Stimulated activated CD4-positive, alpha-beta T cell treated with anti-CD3 and anti-CD28 coated beads, Interleukin-2, amount 100 ng/mL, for 24 hours (primary cell): Measurements from ENCODE around the gene E2F2.
"Not testable (repeated sequence)": the region's sequence is repeated elsewhere in the genome, so short reads cannot be mapped to it uniquely, and the experiment has no call there.

Experiments
- DNase-seq, 2 donors: peaks; one replicate each; pipeline ENCODE4 v3.0.0-alpha.2; 2020

The E2F2 gene

DNA sequence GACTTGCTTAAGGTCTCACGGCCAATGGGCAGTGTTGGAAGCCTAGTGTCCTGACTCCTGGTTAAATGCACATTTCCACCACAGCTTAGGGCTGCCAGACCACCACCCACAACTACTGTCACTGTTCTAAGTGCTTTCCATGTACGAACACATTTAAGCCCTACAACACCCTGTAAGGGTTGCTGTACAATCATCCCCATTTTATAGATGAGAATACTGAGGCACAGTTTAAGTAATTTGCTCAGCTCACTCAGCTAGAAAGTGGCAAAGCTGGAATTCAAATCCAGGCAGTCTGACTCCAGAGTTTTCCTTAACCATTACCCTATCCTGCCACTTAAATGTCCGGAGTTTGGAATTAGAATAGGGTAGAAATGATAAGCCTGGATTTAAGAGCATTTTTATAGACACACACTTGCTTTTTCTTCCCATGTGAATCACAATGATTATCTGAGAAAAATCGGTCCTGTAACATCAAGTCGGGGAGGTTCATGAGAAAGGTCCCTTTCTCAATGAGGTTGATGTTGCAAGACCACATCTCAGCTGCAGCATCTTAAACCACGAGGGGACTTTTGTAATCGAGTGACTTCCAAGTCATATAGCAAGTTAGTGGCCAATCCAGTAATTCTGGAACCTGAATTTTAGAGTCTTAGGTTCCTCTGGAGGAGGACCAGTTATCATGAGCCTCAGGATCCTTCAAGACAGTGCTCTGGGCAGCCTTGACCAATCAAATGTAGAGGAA is 8.6 kb downstream of the E2F2 start:
- DNase-seq: no peak

- DNase-seq: peak in 1 of 2 donors; percentile 21
Measured at GRCh38 chr1:23521588-23521987, 9.4 kb downstream of the E2F2 start.

DNA sequence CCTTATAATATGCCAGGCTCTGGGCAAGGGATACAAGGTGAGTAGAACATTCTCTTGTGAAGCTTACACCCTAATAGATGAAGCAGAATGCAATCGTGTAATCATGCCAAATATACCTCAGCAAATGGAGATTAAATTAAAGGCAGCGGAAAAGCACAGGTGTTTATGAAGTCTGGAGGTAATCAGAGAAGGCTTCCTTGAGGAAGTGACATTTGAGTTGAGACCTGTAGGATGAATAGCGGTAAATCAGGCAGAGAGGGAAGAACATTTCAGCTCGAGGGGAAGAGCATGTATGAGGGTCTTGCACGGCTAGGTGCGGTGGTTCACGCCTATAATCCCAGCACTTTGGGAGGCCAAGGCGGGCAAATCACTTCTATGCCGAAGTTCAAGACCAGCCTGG is 13.5 kb downstream of the E2F2 start:
- DNase-seq: no peak

GRCh38 chr1:23515905-23516304 is 15.1 kb downstream of the E2F2 start:
- DNase-seq: no peak

DNA sequence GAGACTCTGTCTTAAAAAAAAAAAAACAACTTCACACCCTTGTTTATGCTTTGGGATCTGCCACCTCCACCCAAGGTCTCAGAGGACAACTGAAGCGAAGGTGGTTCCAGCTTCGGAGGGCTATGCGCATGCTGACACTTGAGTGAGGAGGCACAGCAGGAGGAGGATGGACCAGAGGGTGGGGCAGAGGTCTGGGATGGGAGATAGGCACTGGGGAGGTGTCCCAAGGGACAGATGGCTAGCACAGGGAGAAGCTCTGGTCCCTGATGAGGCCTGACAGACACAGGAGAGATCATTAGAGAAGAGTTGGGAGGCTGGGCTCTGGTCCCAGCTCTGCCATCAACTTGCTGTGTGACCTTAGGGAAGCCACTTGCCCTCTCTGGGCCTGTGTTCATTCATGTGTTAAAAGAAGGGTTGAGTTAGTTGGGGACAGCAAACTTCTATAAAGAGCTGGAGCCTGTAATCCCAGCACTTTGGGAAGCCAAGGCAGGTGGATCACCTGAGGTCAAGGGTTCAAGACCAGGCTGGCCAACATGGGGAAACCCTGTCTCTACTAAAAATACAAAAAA is 16.8 kb downstream of the E2F2 start:
- DNase-seq: no peak

DNA sequence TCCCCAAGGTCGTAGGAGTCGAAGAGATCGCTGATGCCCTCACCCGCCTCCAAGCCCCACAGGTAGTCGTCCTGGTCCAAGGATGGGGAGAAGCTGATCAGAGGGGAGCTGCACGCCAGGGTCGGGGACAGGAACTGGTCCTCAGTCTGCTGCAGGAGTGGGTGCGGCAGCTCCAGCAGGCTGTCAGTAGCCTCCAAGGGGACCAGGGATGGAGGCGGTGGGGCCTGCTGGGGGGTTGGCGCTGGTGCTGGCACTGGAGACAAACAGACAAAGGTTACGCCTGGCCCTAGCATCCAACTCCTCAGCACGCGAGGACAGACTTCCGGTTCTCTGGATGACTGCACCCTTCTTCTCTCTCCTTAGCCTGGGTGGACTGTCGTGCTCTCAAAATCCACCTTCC is 21.1 kb downstream of the E2F2 start:
- DNase-seq: no peak

- no peak for DNase-seq
Measured at GRCh38 chr1:23506376-23507107, 24.5 kb downstream of the E2F2 start.

- no peak for DNase-seq
Measured at GRCh38 chr1:23505851-23506250, 25.2 kb downstream of the E2F2 start.

DNA sequence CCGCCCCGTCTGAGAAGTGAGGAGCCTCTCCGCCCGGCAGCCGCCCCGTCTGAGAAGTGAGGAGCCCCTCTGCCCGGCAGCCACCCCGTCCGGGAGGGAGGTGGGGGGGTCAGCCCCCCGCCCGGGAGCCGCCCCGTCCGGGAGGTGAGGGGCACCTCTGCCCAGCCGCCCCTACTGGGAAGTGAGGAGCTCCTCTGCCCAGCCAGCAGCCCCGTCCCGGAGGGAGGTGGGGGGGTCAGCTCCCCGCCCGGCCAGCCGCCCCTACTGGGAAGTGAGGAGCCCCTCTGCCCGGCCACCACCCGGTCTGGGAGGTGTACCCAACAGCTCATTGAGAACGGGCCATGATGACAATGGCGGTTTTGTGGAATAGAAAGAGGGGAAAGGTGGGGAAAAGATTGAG is 26.9 kb downstream of the E2F2 start:
- not testable (repeated sequence) for DNase-seq

- DNase-seq: no peak
Measured at GRCh38 chr1:23502951-23503350, 28.1 kb downstream of the E2F2 start.

DNA sequence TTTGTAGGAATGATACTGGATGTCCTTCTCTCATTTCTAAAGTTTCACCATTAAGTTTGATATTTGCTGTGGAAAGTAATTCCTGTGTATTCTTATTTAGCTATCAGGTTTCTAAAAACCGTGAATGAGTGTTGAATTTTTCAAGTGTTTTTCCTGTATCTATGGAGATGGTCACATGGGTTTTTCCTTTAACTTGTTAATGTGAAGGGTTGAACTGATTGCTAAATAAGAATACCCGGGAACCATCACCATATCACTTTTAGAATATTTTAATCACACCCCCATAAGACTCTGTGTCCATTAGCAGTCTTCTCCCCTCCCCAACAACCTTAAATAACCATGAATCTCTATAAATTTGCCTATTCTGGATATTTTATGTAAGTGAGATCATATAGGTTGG is 30.6 kb downstream of the E2F2 start:
- DNase-seq: no peak

- DNase-seq: no peak
Measured at GRCh38 chr1:23497777-23498439, 33.1 kb downstream of the E2F2 start.

GRCh38 chr1:23496490-23497181 is 34.4 kb downstream of the E2F2 start:
- DNase-seq: no peak

- not testable (repeated sequence) for DNase-seq
Measured at GRCh38 chr1:23494836-23495235, 36.2 kb downstream of the E2F2 start.

DNA sequence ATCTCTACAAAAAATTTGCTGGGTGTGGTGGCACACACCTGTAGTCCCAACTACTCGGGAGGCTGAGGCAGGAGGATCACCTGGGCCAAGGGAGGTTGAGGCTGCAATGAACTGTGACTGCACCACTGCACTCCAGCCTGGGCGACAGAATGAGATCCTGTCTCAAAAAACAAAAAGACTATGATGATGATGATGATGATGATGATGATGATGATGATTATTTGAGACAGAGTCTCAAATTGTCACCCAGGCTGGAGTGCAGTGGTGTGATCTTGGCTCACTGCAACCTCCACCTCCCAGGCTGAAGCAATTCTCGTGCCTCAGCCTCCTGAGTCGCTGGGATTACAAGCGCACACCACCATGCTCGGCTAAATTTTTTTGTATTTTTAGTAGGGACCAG is 38.3 kb downstream of the E2F2 start:
- not testable (repeated sequence) for DNase-seq

DNA sequence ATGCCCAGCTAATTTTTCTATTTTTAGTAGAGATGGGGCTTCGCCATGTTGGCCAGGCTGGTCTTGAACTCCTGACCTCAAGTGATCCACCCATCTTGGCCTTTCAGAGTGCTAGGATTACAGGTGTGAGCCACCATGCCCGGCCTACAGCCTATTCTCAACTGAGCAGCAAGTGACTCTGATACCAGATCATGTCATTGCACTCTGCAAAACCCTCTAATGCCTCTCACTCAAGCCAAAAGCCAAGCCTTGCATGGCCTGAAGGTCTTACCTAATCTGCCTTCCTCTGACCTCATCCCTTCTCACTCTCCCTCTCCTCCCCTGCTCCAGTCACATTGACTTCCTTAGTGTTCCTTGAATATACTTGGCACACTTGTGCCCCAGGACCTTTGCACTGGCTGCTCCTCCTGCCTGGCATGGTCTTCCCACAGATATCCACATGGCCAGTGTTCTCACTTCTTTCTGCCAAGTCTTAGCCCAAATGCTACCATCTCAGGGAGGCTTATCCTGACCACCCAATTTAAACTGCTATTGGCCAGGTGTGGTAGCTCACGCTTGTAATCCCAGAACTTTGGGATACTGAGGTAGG is 38.8 kb downstream of the E2F2 start:
- no peak for DNase-seq

DNA sequence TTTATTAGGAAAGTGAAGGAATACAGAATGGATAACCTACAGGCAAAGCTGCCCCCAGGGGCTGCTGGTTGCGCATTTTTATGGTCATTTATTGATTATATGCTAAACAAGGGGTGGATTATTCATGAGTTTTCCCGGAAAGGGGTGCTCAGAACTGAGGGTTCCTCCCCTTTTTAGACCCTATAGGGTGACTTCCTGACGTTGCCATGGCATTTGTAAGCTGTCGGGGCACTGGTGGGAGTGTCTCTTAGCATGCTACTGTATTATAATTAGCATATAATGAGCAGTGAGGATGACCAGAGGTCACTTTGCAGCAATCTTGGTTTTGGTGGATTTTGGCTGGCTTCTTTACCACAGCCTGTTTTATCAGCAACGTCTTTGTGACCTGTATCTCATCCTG is 41.2 kb downstream of the E2F2 start:
- no peak for DNase-seq

DNA sequence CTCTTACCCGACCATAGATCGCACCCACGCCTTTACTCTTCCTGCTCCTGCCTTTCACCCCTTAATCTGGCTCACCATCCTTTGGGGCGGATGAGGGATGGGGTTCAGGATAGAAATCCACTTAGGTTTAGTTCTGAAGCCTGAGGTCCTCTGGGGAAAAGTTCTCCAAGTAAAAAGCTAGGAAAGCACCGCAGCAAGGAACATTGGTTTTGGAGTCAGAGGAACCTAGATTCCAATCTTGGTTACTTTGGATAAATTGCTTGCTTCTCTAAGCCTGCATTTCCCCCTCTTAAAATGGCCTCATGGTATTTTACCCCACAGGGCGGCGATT is 46.1 kb downstream of the E2F2 start:
- no peak for DNase-seq

- DNase-seq: peak; percentile 91 to 92
Measured at GRCh38 chr1:23484253-23485001, 46.6 kb downstream of the E2F2 start.

- peak; percentile 18 to 25 for DNase-seq
Measured at GRCh38 chr1:23483321-23484252, 47.4 kb downstream of the E2F2 start, which contains the start of gene ASAP3. TSS of gene ASAP3 (minus strand) at chr1:23484179. CDS start at chr1:23484133, 46 bp downstream.

DNA sequence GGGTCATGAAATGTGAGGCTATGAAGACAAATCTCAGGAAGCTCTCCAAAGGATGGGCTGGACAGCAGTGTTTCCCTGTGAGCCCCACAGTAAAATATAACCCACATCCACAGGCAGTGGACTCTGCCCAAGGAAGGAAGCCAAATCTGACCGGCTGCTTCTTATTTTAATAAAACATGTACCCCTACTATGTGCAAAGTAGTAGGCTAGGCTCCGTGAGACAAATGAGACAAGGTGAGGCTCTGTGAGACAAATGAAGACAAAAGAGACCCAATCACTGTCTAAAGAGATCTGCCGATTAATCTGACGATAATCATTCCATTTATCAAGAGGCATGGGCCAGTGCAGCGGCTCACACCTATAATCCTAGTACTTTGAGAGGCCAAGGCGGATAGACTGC is 49.1 kb downstream of the E2F2 start:
- DNase-seq: no peak
